Subcutaneous adipose tissue (tissue), 4 donors: ENCODE results near the gene ALDH3B1. TPM values are rescaled to one million over a fixed set of nuclear protein-coding genes. Genes with fewer than 3 reads are reported as not detected.

Source experiments
- CTCF ChIP-seq: fragments of 450-650 bp; IDR thresholded peaks from one replicate; pipeline ENCODE4 v1.5.1; 2016; ENCODE audit warnings: low read depth, mild to moderate bottlenecking, control low read depth, antibody characterized with exemption, moderate library complexity
- small RNA-seq: library from RNA; depleted of rRNA; stranded (forward); fragments of <200 nt; gene quantifications from one replicate; pipeline ENCODE3, GENCODE V24; 2016
- total RNA-seq, 4 donors: library from RNA; depleted of rRNA; stranded (reverse); fragments of >200 nt; gene quantifications; one replicate each; pipeline ENCODE4 v1.1.0, GENCODE V29; 2016

The ALDH3B1 gene
- total RNA-seq, 4 donors from 2014 or later, result 11.7 to 43.5 (median 22.3) TPM

GRCh38 chr11:68066742-68067141 is 56.6 kb downstream of the ALDH3B1 start:
- no peak for TF ChIP-seq CTCF

GRCh38 chr11:68067991-68068390 is 57.9 kb downstream of the ALDH3B1 start:
- TF ChIP-seq CTCF, result no peak

GRCh38 chr11:68071281-68072048 is 61.3 kb downstream of the ALDH3B1 start:
- TF ChIP-seq CTCF, result no peak

- TF ChIP-seq CTCF, result no peak
Measured at GRCh38 chr11:68074584-68075352, 64.6 kb downstream of the ALDH3B1 start.

- TF ChIP-seq CTCF, result no peak
Measured at GRCh38 chr11:68076371-68077042, 66.4 kb downstream of the ALDH3B1 start.

GRCh38 chr11:68077617-68078582 is 67.8 kb downstream of the ALDH3B1 start:
- no peak for TF ChIP-seq CTCF

Small RNA genes lying within 50 kb of the gene (small RNA-seq; reads per million reads assigned to genes)
- not detected for gene MIR6753

Other genes with a start within 250 kb of the ALDH3B1 start
- 10 to 100 TPM; 30.7 to 94.0 (median 47.4) TPM for gene UNC93B1, start 6.2 kb upstream of the ALDH3B1 start, total RNA-seq
- gene NDUFS8, start 20.4 kb downstream of the ALDH3B1 start, total RNA-seq, result 100 to 1,000 TPM in 1 of 4 donors, 10 to 100 TPM in 3; 69.8 to 143 (median 80.2) TPM
- 100 to 1,000 TPM in 2 of 4 donors, 10 to 100 TPM in 2; 56.4 to 145 (median 118) TPM for gene TCIRG1, start 28.7 kb downstream of the ALDH3B1 start, total RNA-seq
- 10 to 100 TPM; 50.2 to 78.7 (median 59.6) TPM for gene CHKA, start 111.1 kb downstream of the ALDH3B1 start, total RNA-seq
- 10 to 100 TPM; 30.6 to 42.8 (median 37.9) TPM for gene KMT5B, start 203.0 kb downstream of the ALDH3B1 start, total RNA-seq